HepG2 (cell line): ENCODE results near the gene CYB5R2.

Source experiments
- ATF1 ChIP-seq: IDR thresholded peaks from 2 replicates; pipeline ENCODE4 v1.6.1; 2016; ENCODE audit warnings: mild to moderate bottlenecking, control low read depth
- ELF4 ChIP-seq: sonication (generic); formaldehyde crosslinking; IDR thresholded peaks from 2 replicates; pipeline ENCODE4 v1.5.0; 2020; ENCODE audit warnings: missing genetic modification reagents, mild to moderate bottlenecking, moderate library complexity, borderline replicate concordance
- EP300 ChIP-seq, 3 experiments: sonication (generic) in 1 of 3; formaldehyde crosslinking in 1 of 3; IDR thresholded peaks; 2 replicates each; pipeline versions ENCODE4 v1.5.1 to v1.6.1; 2011 to 2020; ENCODE audit warnings: low read depth in 2 of 3, low read length in 2 of 3, borderline replicate concordance in 1 of 3, improper control_type of control experiment in 1 of 3, mild to moderate bottlenecking in 1 of 3, missing genetic modification reagents in 1 of 3, moderate library complexity in 1 of 3
- NFYB ChIP-seq: sonication (generic); formaldehyde crosslinking; IDR thresholded peaks from 2 replicates; pipeline ENCODE4 v1.4.0; 2020; ENCODE audit warnings: missing genetic modification reagents
- SMC3 ChIP-seq: IDR thresholded peaks from 2 replicates; pipeline ENCODE4 v1.6.1; 2011; ENCODE audit warnings: low read length, improper control_type of control experiment
- TCF7L2 ChIP-seq: IDR thresholded peaks from 2 replicates; pipeline ENCODE4 v1.6.1; 2011; ENCODE audit warnings: mild to moderate bottlenecking, low read depth, low read length, moderate library complexity
- YY1 ChIP-seq: IDR thresholded peaks from 2 replicates; pipeline ENCODE4 v1.6.1; 2011; ENCODE audit warnings: low read length, low read depth, moderate library complexity, mild to moderate bottlenecking; ENCODE audit not compliant: insufficient read depth, insufficient replicate concordance
- ZNF589 ChIP-seq: sonication (generic); formaldehyde crosslinking; conservative IDR thresholded peaks from 2 replicates; pipeline ENCODE4 v1.8.0; 2022; ENCODE audit warnings: mild to moderate bottlenecking, moderate library complexity, missing genetic modification reagents
- TF ChIP-seq, protein P1 (sequence below): sonication (generic); formaldehyde crosslinking; IDR thresholded peaks from 2 replicates; pipeline ENCODE4 v1.5.0; 2020; ENCODE audit warnings: mild to moderate bottlenecking, missing genetic modification reagents, moderate library complexity
- TF ChIP-seq, protein P2 (sequence below): sonication (generic); formaldehyde crosslinking; IDR thresholded peaks from 2 replicates; pipeline ENCODE4 v1.4.0; 2020; ENCODE audit warnings: missing genetic modification reagents
- TF ChIP-seq, protein P3 (sequence below), 2 experiments: sonication (generic) in 1 of 2; formaldehyde crosslinking in 1 of 2; IDR thresholded peaks; 2 replicates each; pipeline versions ENCODE4 v1.5.1 to v1.6.1; 2011 to 2020; ENCODE audit warnings: borderline replicate concordance in 1 of 2, low read depth in 1 of 2, low read length in 1 of 2, mild to moderate bottlenecking in 1 of 2, missing genetic modification reagents in 1 of 2, moderate library complexity in 1 of 2
- TF ChIP-seq, protein P4 (sequence below): sonication (generic); formaldehyde crosslinking; IDR thresholded peaks from 2 replicates; pipeline ENCODE4 v1.4.0; 2020; ENCODE audit warnings: missing genetic modification reagents, borderline replicate concordance

DNA sequence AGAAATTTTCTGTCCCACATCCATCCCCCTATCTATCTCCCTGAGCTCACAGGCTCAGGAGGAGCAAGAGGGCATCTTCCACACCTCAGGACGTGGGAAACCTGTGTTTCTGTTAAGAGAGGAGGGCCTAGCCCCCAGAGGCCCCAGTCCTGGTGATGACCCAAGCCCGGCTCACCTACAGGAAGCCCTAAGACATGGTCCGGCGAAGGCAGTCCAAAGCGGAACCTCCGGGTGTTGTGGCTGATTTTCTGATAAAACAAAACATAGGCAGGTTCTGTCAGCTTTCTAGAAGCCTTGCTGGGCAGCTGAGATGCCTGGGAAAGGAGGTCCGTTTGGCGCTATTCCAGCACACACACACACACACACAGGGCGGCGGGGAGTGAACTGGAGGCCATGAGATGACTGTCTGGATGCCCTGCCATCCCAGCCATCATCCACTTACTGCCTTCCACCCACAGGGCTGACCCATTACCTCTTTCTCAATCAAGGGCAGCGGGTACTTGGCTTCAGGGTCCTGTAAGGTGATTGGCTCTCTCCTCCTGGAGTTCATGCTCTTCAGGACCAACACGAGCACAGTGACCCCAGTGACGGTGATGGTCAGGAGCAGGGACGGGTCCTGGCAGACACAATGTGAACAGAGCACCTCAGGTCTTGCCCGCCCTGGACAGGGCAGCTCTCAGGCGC, 882 bp downstream of the CYB5R2 start:
- no peak for TF ChIP-seq ELF4
- TF ChIP-seq TCF7L2, result no peak
- TF ChIP-seq, protein P1, sequence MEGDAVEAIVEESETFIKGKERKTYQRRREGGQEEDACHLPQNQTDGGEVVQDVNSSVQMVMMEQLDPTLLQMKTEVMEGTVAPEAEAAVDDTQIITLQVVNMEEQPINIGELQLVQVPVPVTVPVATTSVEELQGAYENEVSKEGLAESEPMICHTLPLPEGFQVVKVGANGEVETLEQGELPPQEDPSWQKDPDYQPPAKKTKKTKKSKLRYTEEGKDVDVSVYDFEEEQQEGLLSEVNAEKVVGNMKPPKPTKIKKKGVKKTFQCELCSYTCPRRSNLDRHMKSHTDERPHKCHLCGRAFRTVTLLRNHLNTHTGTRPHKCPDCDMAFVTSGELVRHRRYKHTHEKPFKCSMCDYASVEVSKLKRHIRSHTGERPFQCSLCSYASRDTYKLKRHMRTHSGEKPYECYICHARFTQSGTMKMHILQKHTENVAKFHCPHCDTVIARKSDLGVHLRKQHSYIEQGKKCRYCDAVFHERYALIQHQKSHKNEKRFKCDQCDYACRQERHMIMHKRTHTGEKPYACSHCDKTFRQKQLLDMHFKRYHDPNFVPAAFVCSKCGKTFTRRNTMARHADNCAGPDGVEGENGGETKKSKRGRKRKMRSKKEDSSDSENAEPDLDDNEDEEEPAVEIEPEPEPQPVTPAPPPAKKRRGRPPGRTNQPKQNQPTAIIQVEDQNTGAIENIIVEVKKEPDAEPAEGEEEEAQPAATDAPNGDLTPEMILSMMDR (CRISPR knock-in tag), result no peak
- no peak for TF ChIP-seq ZNF589 (CRISPR knock-in tag)
- no peak for TF ChIP-seq EP300 (IDR thresholded peaks at IDR 0.05; ENCODE audit: low read depth in 2 of 2, low read length in 2 of 2)
- no peak for TF ChIP-seq EP300 (CRISPR knock-in tag; IDR thresholded peaks at IDR 0.05; ENCODE audit: borderline replicate concordance)
- TF ChIP-seq SMC3, result no peak
- no peak for TF ChIP-seq NFYB (CRISPR knock-in tag)
- TF ChIP-seq, protein P2, sequence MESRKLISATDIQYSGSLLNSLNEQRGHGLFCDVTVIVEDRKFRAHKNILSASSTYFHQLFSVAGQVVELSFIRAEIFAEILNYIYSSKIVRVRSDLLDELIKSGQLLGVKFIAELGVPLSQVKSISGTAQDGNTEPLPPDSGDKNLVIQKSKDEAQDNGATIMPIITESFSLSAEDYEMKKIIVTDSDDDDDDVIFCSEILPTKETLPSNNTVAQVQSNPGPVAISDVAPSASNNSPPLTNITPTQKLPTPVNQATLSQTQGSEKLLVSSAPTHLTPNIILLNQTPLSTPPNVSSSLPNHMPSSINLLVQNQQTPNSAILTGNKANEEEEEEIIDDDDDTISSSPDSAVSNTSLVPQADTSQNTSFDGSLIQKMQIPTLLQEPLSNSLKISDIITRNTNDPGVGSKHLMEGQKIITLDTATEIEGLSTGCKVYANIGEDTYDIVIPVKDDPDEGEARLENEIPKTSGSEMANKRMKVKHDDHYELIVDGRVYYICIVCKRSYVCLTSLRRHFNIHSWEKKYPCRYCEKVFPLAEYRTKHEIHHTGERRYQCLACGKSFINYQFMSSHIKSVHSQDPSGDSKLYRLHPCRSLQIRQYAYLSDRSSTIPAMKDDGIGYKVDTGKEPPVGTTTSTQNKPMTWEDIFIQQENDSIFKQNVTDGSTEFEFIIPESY (CRISPR knock-in tag), result no peak
- TF ChIP-seq, protein P3, sequence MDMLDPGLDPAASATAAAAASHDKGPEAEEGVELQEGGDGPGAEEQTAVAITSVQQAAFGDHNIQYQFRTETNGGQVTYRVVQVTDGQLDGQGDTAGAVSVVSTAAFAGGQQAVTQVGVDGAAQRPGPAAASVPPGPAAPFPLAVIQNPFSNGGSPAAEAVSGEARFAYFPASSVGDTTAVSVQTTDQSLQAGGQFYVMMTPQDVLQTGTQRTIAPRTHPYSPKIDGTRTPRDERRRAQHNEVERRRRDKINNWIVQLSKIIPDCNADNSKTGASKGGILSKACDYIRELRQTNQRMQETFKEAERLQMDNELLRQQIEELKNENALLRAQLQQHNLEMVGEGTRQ (IDR thresholded peaks at IDR 0.05; ENCODE audit: low read depth, low read length), result no peak
- TF ChIP-seq, protein P3 (CRISPR knock-in tag; IDR thresholded peaks at IDR 0.05; ENCODE audit: borderline replicate concordance), result no peak
- no peak for TF ChIP-seq YY1
- TF ChIP-seq, protein P4, sequence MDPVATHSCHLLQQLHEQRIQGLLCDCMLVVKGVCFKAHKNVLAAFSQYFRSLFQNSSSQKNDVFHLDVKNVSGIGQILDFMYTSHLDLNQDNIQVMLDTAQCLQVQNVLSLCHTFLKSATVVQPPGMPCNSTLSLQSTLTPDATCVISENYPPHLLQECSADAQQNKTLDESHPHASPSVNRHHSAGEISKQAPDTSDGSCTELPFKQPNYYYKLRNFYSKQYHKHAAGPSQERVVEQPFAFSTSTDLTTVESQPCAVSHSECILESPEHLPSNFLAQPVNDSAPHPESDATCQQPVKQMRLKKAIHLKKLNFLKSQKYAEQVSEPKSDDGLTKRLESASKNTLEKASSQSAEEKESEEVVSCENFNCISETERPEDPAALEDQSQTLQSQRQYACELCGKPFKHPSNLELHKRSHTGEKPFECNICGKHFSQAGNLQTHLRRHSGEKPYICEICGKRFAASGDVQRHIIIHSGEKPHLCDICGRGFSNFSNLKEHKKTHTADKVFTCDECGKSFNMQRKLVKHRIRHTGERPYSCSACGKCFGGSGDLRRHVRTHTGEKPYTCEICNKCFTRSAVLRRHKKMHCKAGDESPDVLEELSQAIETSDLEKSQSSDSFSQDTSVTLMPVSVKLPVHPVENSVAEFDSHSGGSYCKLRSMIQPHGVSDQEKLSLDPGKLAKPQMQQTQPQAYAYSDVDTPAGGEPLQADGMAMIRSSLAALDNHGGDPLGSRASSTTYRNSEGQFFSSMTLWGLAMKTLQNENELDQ (CRISPR knock-in tag), result no peak
- no peak for TF ChIP-seq ATF1 (CRISPR knock-in tag)
